A673 (cell line): Measurements from ENCODE around the gene PHYHD1.

Experiments used
- CTCF ChIP-seq: fragments of 300-800, 200-600 bp; sonication (generic); conservative IDR thresholded peaks from 2 replicates; pipeline ENCODE4 v1.5.1; 2017; ENCODE audit warnings: low read depth, mild to moderate bottlenecking, antibody characterized with exemption, low read length, moderate library complexity, mixed read lengths
- EZH2 ChIP-seq: fragments of 200-600 bp; sonication (generic); IDR thresholded peaks from 2 replicates; pipeline ENCODE4 v1.6.1; 2017; ENCODE audit warnings: borderline replicate concordance, low read depth, mild to moderate bottlenecking, mixed read lengths, antibody characterized with exemption, low read length; ENCODE audit not compliant: poor library complexity, severe bottlenecking

- no peak for TF ChIP-seq CTCF
- TF ChIP-seq EZH2 = no peak
These were observed 10.9 kb upstream of the PHYHD1 start for GRCh38 chr9:128909859-128910258.
